ENCODE measurements around the gene PARP2.

The PARP2 gene

DNA sequence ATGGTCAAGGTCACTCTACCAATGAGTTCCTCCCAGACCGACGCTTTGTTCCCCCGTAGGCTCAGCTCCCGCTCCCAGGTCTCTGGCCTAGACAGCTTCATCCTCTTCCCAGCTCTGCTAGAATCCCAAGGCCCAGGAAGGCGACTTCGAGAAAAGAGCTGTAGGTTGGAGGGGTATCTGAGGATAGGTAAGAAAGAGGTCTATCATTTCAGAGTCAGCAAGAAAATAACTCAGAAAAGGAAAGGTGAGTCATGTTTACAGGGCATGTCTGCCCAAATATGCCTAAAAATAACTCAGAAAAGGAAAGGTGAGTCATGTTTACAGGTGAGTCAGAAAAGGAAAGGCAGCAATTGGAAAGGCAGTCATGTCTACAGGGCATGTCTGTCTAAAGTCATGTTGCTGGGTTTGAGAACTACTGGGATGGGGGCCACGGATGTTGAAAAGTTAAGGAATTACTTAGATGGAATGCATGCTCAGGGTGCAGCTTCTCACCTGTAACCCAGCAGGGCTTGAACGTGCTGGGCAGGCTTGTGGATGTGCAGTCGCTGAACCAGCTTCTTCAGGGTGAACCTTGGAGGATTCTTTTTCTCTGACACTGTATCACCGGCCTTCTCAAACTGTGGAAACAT is 57.6 kb downstream of the PARP2 start:
- DNase-seq = no peak

DNA sequence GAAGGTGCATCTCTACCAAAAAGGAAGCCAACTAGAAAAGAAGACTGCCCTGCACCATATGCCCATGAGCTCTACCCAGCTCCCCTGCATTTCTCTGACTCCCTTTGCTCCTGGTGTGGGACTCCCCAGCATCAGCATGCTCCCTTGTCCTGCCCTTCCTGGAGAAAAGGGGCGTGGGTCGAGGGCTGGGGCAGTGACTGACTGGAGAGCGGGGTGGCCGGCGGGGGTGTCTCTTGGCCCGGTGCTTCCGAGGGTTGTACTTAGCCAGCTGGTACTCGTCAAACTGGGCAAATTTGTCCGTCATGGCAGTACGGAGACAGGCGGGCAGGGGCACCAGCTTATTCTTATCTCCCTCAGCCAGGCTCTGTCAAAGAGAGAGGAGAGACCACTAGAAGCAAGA is 60.1 kb downstream of the PARP2 start:
- DNase-seq = no peak

Measured in NCI-H187 (cell line).